ENCODE results near the gene PCDHGB4.

DNA sequence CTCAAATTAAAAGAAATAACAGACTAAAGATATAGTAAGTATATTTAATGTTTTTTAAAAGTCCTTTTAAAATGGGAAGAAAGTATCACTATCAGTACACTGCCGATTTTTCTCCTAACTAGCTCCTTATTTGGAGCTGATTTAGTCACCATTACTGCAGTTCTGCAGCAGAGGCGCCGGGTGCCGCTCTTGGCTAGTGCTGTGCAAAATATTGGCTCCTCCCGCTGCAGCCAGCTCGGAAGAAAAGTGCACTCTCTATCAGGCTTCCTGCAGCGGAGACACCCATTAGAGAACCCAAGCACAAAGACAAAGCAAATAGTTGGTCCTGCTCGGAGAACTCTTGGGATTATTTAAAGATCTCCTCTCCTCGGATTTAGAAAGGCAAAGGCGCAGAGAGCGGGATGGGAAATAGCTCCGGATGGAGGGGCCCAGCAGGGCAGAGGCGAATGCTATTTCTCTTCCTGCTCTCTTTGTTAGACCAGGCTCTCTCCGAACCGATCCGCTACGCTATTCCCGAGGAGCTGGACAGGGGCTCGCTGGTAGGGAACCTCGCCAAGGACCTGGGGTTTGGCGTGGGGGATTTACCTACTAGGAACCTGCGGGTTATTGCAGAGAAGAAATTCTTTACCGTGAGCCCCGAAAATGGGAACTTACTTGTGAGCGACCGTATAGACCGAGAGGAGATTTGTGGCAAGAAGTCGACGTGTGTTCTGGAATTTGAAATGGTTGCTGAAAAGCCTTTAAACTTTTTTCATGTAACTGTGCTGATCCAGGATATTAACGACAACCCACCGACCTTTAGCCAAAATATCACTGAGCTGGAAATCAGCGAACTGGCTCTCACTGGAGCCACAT, 17.3 kb upstream of the PCDHGB4 start, which contains the start of gene PCDHGB3:
- TF ChIP-seq CTCF (conservative IDR thresholded peaks at IDR 0.05; ENCODE audit: low read length) (peak; percentile 72), EZH2phosphoT487 (IDR thresholded peaks at IDR 0.05; ENCODE audit: borderline replicate concordance, low read depth, low read length) (no peak)
